ENCODE measurements around the gene KIAA1958.

KIAA1958 gene

GRCh38 chr9:112601636-112602035, 115.0 kb downstream of the KIAA1958 start:
- no peak for DNase-seq (ENCODE audit: low read depth in 1 of 2, low spot score in 1 of 2)

- DNase-seq (ENCODE audit: low read depth in 1 of 2, low spot score in 1 of 2), result no peak
These were observed 118.2 kb downstream of the KIAA1958 start for GRCh38 chr9:112604790-112605189.

- DNase-seq (ENCODE audit: low read depth in 1 of 2, low spot score in 1 of 2), result no peak
These were observed 118.9 kb downstream of the KIAA1958 start for GRCh38 chr9:112605518-112605917.

GRCh38 chr9:112605963-112606699, 119.5 kb downstream of the KIAA1958 start:
- no peak for DNase-seq (ENCODE audit: low read depth in 1 of 2, low spot score in 1 of 2)

GRCh38 chr9:112608851-112609250, 122.2 kb downstream of the KIAA1958 start:
- DNase-seq (ENCODE audit: low read depth in 1 of 2, low spot score in 1 of 2), result no peak

- no peak for DNase-seq (ENCODE audit: low read depth in 1 of 2, low spot score in 1 of 2)
These were observed 129.1 kb downstream of the KIAA1958 start for GRCh38 chr9:112615584-112616266.

- DNase-seq (ENCODE audit: low read depth in 1 of 2, low spot score in 1 of 2), result no peak
These were observed 130.7 kb downstream of the KIAA1958 start for GRCh38 chr9:112617371-112617770.

GRCh38 chr9:112618385-112619009, 131.9 kb downstream of the KIAA1958 start:
- no peak for DNase-seq (ENCODE audit: low read depth in 1 of 2, low spot score in 1 of 2)

- no peak for DNase-seq (ENCODE audit: low read depth in 1 of 2, low spot score in 1 of 2)
These were observed 133.8 kb downstream of the KIAA1958 start for GRCh38 chr9:112620388-112620787.

GRCh38 chr9:112621018-112621655, 134.5 kb downstream of the KIAA1958 start:
- DNase-seq (ENCODE audit: low read depth in 1 of 2, low spot score in 1 of 2), result no peak

GRCh38 chr9:112623198-112623597, 136.6 kb downstream of the KIAA1958 start:
- no peak for DNase-seq (ENCODE audit: low read depth in 1 of 2, low spot score in 1 of 2)

GRCh38 chr9:112624711-112625707, 138.4 kb downstream of the KIAA1958 start:
- DNase-seq (ENCODE audit: low read depth in 1 of 2, low spot score in 1 of 2), result no peak

GRCh38 chr9:112629671-112630485, 143.3 kb downstream of the KIAA1958 start:
- DNase-seq (ENCODE audit: low read depth in 1 of 2, low spot score in 1 of 2), result no peak

- no peak for DNase-seq (ENCODE audit: low read depth in 1 of 2, low spot score in 1 of 2)
These were observed 144.9 kb downstream of the KIAA1958 start for GRCh38 chr9:112631313-112632070.

GRCh38 chr9:112640311-112640710, 153.7 kb downstream of the KIAA1958 start:
- no peak for DNase-seq (ENCODE audit: low read depth in 1 of 2, low spot score in 1 of 2)

GRCh38 chr9:112642126-112642525, 155.5 kb downstream of the KIAA1958 start:
- DNase-seq (ENCODE audit: low read depth in 1 of 2, low spot score in 1 of 2), result no peak

GRCh38 chr9:112647596-112647995, 161.0 kb downstream of the KIAA1958 start:
- DNase-seq (ENCODE audit: low read depth in 1 of 2, low spot score in 1 of 2), result no peak

- no peak for DNase-seq (ENCODE audit: low read depth in 1 of 2, low spot score in 1 of 2)
These were observed 162.0 kb downstream of the KIAA1958 start for GRCh38 chr9:112648624-112649023.

GRCh38 chr9:112654282-112654681, 167.7 kb downstream of the KIAA1958 start:
- no peak for DNase-seq (ENCODE audit: low read depth in 1 of 2, low spot score in 1 of 2)

Measured in activated T-helper 1 cell treated with anti-CD3 and anti-CD28 coated beads, Interleukin-2, amount 50 U/mL, for 16 hours (primary cell).